Measurements from ENCODE around the gene DCTD.

DCTD gene

DNA sequence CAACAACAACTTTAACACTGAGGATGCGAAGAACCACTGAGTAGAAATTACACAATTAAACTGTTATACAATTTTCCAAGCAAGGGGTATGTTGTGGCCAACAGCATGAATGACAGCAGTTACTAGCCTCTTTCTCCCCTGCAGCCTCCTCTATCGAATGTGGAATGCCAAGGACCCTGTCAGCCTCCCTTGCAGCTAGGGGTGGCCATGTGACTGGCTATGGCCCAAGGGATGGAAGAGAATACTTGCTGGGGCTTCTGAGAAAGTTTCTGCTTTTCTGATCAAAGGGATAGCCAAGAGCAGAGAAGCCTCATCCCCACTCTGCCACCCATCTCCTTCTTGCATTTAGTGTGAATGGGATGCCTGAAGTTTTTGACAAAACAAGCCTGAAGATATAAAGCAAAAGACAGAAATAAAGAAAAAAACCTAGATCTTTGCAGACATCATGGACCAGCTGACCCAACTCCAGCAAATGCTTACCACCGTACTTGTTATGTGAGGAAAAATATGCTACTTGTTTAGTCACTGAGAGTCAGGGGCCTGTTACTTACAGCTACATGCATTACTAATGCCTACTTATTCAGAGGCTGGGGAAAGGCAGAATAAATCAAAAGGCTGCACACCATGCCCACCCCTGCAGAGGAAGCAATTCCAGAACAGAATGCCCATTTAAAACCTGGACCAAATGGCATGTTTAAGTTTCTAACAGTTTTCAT lies 32.0 kb downstream of the DCTD start:
- Histone ChIP-seq H3K27ac (no peak overlapping the region), H3K9me3 (peaks cover 0 to 8% (median 0%) of the 10 kb centered on the region in 3 donors), H3K4me3 (no peak overlapping the region), H3K27me3 (no peaks in the 10 kb centered on the region), H3K36me3 (peaks cover 53 to 75% (median 57%) of the 10 kb centered on the region in 3 donors), H3K4me1 (peaks cover 0 to 7% (median 0%) of the 10 kb centered on the region in 4 donors)
- no peak for DNase-seq
- intact Hi-C loops (cut with DNase I; ENCODE audit: low total_unique reads): no loop called here
- TF ChIP-seq, protein P1, sequence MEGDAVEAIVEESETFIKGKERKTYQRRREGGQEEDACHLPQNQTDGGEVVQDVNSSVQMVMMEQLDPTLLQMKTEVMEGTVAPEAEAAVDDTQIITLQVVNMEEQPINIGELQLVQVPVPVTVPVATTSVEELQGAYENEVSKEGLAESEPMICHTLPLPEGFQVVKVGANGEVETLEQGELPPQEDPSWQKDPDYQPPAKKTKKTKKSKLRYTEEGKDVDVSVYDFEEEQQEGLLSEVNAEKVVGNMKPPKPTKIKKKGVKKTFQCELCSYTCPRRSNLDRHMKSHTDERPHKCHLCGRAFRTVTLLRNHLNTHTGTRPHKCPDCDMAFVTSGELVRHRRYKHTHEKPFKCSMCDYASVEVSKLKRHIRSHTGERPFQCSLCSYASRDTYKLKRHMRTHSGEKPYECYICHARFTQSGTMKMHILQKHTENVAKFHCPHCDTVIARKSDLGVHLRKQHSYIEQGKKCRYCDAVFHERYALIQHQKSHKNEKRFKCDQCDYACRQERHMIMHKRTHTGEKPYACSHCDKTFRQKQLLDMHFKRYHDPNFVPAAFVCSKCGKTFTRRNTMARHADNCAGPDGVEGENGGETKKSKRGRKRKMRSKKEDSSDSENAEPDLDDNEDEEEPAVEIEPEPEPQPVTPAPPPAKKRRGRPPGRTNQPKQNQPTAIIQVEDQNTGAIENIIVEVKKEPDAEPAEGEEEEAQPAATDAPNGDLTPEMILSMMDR (IDR thresholded peaks at IDR 0.05): no peak

DNA sequence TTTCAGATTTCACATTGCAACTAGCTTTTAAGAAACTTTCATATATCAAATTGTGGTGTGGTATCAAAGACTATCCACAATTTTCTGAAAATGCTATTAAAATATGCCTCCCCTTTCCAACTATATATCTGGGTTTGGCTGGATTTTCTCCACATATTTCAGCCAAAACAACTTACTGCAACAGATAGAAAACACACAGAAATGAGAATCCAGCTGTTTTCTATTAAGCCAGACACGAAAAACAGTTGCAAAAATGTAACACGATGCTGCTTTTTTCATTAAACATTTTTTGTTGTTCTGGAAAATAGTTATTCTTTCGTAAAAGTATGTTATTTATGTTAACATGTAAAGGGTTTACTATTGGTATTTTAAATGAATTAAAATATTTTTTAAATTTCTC lies 33.1 kb downstream of the DCTD start:
- Histone ChIP-seq H3K4me3 (no peak overlapping the region), H3K36me3 (peaks cover 43 to 64% (median 51%) of the 10 kb centered on the region in 3 donors), H3K27ac (no peak overlapping the region), H3K9me3 (peaks cover 0 to 8% (median 0%) of the 10 kb centered on the region in 3 donors), H3K27me3 (no peaks in the 10 kb centered on the region), H3K4me1 (peaks cover 0 to 7% (median 0%) of the 10 kb centered on the region in 4 donors)
- DNase-seq: no peak
- TF ChIP-seq, protein P1 (IDR thresholded peaks at IDR 0.05): no peak
- intact Hi-C loops (cut with DNase I; ENCODE audit: low total_unique reads): no loop called here

DNA sequence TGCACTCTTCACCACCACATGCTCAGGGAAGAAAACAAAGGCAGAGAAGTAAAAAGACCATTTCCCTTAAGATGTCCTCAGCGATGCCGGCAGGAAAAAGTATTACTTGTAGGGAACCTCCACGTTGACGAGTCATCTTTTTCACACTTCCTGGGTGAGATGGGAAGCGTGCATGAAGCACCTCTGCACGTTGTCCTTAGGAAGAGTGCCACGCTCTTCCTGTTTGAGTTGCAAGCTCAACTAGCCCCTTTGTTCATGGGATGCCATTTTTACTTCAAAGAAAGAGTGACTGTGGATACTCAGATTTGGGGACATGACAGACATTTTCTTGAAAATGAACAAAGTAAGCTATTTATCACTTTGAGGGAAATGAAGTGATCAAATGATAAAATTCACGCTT lies 33.8 kb downstream of the DCTD start:
- TF ChIP-seq, protein P1 (IDR thresholded peaks at IDR 0.05): no peak

DNA sequence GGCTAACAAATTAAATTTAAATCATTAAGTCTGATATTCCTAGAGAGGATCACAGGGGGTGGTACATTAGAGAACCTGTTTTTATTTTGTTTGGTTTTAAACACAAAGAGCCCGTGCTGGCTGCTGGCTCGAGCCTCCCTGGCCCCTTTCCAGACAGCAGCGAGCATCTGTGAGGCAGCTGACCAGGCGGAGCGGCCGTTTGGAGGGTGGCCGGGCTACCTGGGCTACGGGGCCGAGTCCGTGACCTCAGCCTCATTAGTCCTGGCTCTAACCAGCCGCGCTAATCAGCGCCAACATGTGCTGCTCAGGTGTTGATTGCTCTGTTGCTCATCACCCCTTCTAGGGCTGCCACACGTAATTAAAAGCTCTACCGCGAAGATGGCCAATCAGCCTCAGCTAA lies 35.3 kb downstream of the DCTD start:
- no peaks in the 10 kb centered on the region for H3K27me3 ChIP-seq
- no peak for DNase-seq
- TF ChIP-seq, protein P1 (IDR thresholded peaks at IDR 0.05): no peak
- no peak overlapping the region for H3K27ac ChIP-seq
- peaks cover 36 to 51% (median 49%) of the 10 kb centered on the region in 3 donors for H3K36me3 ChIP-seq
- peaks cover 0 to 7% (median 0%) of the 10 kb centered on the region in 4 donors for H3K4me1 ChIP-seq
- H3K9me3 ChIP-seq: peaks cover 0 to 8% (median 0%) of the 10 kb centered on the region in 3 donors
- intact Hi-C loops (cut with DNase I; ENCODE audit: low total_unique reads): no loop called here
- H3K4me3 ChIP-seq: no peak overlapping the region

More for the DNA sequence above, 33.8 kb downstream of the DCTD start:
- DNase-seq: no peak
- Histone ChIP-seq H3K27me3 (no peaks in the 10 kb centered on the region), H3K4me3 (no peak overlapping the region), H3K27ac (no peak overlapping the region), H3K4me1 (peaks cover 0 to 7% (median 0%) of the 10 kb centered on the region in 4 donors), H3K9me3 (peaks cover 0 to 8% (median 0%) of the 10 kb centered on the region in 3 donors), H3K36me3 (peaks cover 39 to 57% (median 44%) of the 10 kb centered on the region in 3 donors)
- intact Hi-C loops (cut with DNase I; ENCODE audit: low total_unique reads): no loop called here

DNA sequence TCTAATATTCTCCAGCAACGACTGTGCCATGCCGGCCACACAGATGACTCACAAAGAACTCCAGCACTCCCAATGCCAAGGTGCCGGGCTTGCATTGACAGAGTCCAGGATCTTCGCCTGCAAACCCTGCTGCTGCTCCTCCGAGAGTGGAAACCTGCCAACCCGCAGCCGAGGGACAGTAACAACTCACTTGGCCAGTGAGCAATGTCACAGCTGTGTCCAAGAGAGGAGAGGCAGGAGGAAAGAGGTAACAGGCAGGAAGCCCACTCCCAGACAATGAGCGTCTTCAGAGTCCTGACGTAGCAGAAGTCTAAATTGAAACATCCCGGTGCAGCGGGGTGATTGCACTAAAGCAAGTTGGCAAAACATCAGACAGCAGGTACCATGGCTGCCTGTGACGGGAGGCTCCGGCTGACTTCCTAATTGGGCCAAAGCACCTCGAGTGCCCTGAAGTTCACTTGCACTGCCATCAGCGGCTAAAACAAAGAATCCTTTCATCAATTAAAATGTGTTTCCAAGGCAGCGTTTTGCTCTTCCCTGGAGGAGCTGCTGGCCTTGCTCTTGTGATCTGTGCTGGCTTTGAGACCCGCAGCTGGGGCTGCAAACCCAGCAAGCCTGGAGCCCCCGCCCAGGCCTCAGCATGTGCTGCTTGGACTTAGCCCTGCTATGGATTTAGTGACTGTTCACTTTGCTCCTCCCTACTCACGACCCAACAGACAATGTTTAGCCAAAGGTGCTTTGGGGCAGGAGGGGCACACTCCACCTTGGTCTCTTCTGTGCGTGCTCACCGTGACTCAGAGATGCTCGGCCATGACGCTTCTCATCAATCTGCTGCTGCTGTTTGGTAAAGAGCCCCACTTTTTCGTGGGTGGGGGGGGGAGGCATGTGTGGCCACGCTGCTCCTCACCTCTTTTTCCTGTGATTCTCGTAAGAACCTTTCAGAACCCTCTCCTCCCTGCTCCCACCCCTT lies 36.5 kb downstream of the DCTD start:
- peaks cover 0 to 8% (median 0%) of the 10 kb centered on the region in 3 donors for H3K9me3 ChIP-seq
- TF ChIP-seq, protein P1 (IDR thresholded peaks at IDR 0.05): no peak
- no peak overlapping the region for H3K27ac ChIP-seq
- peaks cover 36 to 47% (median 40%) of the 10 kb centered on the region in 3 donors for H3K36me3 ChIP-seq
- peaks cover 0 to 3% (median 0%) of the 10 kb centered on the region in 4 donors for H3K4me1 ChIP-seq
- intact Hi-C loops (cut with DNase I; ENCODE audit: low total_unique reads): no loop called here
- no peak overlapping the region for H3K4me3 ChIP-seq
- DNase-seq: peak in 1 of 2 donors; percentile 51
- H3K27me3 ChIP-seq: no peaks in the 10 kb centered on the region

Measured in tibial artery (tissue), 4 donors.